NCI-H748 (cell line): Measurements from ENCODE around the gene RAI1.
"Not testable (repeated sequence)": the region's sequence is repeated elsewhere in the genome, so short reads cannot be mapped to it uniquely, and the experiment has no call there.

Source experiments
- DNase-seq: peaks from one replicate; lab custom pipeline; 2025; ENCODE audit not compliant: unreplicated experiment; lab: John Stamatoyannopoulos, UW

The RAI1 gene

DNA sequence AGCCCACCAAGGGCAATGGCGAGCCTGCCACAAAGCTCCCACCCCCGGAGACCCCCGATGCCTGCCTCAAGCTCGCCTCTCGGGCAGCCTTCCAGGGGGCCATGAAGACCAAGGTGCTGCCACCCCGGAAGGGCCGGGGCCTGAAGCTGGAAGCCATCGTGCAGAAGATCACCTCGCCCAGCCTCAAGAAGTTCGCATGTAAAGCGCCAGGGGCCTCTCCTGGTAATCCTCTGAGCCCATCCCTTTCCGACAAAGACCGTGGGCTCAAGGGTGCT lies 115.5 kb downstream of the RAI1 start:
- DNase-seq, result no peak

DNA sequence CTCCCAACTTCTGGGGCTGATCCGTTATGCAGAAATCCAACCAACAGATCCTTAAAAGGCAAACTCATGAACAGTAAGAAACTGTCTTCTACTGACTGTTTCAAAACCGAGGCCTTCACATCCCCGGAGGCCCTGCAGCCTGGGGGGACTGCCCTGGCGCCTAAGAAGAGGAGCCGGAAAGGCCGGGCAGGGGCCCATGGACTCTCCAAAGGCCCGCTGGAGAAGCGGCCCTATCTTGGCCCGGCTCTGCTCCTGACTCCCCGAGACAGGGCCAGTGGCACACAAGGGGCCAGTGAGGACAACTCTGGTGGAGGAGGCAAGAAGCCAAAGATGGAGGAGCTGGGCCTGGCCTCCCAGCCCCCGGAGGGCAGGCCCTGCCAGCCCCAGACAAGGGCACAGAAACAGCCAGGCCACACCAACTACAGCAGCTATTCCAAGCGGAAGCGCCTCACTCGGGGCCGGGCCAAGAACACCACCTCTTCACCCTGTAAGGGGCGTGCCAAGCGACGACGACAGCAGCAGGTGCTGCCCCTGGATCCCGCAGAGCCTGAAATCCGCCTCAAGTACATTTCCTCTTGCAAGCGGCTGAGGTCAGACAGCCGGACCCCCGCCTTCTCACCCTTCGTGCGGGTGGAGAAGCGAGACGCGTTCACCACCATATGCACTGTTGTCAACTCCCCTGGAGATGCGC lies 116.0 kb downstream of the RAI1 start:
- DNase-seq, result no peak

DNA sequence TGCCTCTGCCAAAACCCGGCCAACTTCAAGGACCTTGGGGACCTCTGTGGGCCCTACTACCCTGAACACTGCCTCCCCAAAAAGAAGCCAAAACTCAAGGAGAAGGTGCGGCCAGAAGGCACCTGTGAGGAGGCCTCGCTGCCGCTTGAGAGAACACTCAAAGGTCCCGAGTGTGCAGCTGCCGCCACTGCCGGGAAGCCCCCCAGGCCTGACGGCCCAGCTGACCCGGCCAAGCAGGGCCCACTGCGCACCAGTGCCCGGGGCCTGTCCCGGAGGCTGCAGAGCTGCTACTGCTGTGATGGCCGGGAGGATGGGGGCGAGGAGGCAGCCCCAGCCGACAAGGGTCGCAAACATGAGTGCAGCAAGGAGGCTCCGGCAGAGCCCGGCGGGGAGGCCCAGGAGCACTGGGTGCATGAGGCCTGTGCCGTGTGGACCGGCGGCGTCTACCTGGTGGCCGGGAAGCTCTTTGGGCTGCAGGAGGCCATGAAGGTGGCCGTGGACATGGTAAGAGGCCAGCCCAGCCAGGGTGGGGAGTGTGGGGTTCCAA lies 116.8 kb downstream of the RAI1 start:
- DNase-seq, result no peak

DNA sequence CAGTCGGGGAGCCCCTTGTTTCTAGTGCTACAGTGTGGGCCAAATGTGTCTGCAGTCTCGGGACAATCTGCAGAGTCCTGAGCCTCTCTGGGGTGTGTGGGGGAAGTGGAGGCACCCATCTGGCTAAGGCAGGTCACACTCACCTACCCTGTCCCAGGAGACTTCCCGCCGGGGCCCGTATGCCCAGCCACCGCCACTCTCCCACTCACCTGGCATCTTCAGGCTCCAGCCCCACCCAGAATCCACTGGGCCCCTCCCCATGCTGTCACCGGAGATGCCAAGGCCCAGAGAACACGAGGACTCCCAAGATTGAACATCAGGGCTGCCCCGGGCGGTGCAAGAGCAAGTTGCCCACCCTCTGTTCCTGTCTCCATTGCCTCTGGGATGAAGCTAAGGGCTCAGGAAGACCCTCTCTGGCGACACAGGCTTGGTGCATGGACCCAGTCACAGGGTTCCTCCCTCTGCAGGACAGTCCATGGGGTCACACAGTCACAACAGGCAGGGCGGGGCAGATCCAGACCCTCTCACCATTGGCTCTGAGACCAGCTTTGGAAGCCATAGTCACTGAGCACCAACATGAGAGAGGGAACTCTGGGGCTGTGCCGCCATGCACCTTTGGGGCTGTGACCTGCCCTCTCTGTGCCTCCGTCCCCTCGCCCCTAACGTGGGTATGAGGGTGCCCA lies 117.5 kb downstream of the RAI1 start:
- DNase-seq, result no peak

DNA sequence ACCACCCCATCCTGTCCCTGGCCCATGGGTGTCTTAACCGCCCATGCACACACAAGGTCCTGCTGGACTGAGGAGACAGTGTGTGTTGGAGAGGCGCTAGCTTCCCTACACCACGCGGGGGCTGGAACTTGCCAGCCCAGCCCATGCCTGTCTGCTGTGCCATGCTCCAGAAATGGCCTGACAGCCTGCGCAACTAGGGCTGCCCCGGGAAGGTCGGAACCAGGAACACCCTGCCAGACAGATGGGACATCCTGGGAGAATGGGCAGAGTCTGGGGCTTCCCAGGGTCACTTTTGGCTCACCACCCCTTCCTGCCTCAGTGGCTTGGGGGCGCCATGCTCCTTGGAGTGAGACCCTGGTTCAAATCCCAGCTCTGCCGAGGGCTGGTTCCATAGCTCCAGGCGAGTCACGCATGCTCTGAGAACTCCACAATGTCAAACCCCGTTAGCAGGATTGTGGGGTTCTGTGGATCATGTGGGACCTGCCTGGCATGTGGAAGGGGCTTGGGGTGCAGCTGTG lies 119.3 kb downstream of the RAI1 start:
- DNase-seq, result no peak

DNA sequence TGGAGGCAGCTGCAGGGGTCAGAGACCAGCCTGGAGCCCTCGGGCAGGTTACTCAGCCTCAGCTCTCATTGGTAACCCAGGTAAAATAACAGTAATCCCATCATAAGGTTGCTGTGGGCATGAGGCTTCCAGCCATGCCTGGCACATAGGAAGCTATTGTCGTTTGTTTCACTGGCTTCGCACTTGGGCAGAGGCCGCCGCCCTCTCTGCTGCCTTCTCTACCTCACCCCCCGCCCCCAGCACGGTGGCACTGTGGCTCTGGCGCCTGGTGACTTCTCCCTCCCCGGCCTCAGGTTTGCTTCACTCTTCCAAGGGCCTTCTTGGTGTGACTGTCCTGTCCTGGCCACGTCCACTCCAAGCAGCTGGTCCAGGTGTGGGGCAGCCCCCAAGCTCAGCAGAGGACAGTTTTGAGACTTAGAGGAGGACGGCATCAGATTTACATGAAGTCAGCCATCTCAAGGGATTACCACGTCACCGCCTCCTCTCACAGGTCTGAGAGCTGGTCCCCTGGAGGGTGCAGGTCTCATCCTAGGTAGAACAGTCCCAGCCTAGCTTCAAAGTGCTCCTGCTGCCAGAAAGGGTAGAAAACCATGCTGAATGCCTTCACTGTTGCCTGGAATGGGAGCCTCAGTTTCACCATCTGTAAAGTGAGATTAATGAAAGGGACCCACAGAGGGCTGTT lies 120.7 kb downstream of the RAI1 start:
- DNase-seq, result no peak

DNA sequence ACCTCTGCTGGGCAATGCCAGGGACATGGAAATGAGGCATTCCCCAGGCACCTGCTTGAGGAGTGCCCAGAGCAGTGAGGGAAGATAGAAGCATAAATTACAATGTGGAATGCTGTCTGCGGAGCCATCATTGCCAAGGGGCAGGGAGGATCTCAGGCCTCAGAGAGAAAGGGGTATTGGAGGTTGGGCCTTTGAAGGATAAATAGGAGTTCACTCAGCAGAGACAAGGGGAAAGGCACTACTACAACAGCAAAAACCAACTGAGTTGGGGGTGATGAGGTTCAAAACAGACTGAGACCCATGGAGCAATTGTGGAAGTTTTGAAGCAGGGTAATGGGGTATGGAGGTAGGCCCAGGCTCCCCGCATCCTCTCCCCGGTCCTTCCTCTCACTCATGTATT lies 122.7 kb downstream of the RAI1 start:
- DNase-seq, result no peak

DNA sequence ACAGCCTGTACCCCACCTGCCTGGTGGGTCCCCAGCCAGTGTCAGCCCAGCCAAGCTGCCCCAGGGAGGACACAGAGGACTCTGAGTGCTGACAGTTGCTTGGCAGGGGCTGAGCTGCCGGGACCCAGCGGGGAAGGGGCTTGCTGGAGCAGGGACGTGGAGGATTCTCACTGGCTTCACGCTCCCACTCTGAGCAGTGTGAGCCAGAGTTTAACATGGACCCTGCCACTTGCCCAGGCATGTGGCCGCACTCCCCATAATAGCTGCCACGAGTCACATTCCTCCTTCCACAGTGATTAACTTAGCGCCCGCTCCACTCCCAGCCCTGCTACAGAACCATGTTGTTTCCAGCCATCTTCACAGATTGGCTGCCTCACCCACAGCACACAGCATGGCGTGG lies 124.3 kb downstream of the RAI1 start:
- no peak for DNase-seq

DNA sequence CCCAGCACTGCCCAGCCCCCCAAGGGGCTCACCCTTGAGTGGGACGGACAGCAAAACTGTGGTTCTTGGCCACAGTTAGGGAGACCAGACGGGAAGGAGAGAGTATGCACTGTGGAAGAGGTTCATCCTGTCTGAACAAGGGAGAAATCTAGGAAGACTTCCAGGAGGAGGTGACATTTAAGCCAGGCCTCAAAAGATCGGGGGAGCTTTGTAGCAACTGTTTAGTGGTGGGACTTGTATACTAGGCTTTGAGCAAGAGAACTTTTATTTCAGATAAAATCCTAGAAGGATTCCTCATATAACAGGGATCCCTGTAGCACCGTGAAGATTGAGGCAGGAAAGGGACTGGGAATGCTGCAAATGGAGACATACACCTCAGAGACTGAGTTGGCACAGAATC lies 124.8 kb downstream of the RAI1 start:
- DNase-seq, result no peak

DNA sequence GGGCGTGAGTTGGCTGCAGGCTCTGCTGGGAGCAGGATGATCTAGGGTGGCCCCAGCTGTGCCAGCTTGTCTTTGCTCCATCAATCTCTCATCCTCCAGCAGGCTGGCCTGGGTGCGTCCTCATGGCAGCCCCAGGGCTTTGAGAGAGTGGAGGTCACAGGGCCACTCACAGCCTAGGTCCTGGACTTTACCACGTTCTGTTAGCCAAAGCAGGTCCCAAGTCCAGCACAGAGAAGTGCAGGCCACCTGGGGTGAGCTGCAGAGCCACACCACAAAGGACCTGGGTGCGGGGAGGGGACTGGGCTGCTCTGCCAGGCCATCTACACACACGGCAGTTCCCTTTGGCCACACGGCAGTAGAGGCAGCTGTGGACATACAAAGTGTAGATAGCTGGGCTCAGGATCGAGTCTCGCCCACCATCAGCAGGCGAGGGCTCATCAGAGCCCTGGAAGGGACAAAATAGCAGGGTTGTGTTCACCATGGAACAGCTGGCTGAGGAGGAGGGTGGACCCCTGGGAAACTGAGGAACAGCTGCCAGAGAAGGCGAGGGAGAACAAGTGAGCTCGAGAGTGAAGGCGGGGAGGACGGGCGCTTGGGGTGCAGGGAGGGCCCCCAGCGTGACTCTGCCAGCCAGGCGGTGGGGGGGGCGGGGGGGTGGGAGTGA lies 125.5 kb downstream of the RAI1 start:
- DNase-seq, result no peak

DNA sequence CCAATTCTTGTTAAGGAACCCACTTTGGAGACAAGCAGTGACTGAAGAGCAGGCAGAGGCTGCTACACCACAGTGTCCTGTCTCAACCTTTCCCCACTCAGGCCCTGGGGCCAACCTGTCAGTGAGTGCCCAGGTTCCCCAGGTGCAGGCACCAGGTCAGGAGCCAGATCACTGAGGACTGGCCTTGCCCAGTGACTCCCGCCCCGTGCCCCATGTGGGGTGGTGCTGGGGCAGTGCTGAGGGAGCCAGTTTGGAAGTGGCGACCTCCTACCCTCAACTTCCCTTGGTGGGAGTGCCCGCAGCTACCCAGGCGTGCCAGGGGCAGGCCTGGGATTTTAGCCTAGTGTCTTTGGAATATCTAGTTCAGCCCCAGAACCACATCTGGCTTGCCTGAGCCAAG lies 126.2 kb downstream of the RAI1 start:
- no peak for DNase-seq

DNA sequence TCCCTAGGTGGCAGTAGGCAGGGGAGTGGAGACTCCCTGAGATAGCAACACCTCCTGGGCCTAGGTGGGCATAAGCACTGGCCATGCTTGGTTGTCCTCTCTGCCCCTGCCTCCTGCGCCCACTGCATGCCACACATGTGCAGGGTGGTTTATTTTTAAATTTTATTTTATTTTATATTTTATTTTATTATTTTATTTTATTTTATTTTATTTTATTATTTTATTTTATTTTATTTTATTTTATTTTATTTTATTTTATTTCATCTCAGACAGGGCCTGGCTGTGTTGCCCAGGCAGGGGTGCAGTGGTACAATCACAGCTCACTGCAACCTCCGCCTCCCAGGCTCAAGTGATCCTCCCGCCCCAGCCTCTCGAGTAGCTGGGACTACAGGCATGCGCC lies 126.9 kb downstream of the RAI1 start:
- not testable (repeated sequence) for DNase-seq

DNA sequence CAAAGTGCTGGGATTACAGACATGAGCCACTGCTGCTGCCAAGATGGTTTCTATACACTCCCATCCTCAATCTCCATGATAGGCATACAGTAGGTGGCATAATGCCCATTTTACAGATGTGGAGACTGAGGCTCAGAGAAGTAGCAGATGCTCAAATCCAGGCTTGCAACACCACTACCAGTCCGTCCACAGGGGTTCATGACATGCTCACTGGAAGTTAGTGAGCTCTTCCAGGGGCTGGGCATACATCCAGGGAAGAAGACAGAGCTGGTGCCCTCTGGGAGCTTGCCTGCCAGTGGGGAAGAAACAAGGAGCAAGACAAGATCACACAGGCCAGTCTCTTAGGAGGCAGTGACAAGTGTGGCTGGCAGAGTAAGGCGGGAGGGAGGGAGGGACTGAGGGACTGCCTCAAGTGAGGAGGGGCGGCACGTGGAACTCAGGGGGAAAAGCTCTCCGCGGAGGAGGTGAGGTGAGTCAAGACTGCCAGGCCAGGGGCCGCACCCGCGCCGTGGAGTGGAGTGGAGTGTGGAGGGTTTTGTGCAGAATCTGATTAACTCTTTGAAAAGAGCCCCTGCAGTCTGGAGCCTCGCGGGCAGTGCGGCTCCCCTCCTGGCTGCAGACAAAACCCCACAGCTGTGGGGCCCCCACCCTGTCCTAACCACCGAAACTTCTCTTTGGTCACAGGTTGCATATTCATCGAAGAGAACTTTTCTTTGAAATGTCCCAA lies 127.6 kb downstream of the RAI1 start:
- no peak for DNase-seq

DNA sequence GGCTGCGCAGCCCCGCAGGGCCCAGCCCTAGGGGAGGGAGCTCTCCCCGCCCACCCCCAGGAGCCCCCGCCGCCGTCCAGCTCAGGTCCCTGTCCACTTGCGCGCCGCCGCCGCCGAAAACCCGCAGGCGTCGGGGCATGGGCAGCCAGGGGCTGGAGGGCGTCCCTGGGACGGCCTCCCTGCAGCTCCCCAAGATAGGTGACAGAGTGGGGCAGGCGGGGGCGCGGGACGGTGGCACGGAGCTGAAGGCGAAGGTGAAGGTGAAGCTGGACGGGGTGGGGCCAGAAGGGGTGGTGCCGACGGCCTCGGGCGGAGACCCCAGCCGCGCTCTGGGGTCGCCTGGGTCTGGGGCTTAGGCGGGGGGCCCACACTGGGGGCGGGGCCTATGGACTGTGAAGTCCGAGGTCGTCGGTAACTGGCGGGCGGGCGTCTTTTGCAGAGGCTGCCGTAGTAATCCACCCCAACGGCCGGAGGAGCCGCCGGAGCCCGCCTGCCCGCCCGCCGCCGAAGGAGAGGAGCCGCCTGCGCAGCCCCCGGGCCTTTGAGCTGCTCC lies 128.3 kb downstream of the RAI1 start:
- DNase-seq, result no peak

DNA sequence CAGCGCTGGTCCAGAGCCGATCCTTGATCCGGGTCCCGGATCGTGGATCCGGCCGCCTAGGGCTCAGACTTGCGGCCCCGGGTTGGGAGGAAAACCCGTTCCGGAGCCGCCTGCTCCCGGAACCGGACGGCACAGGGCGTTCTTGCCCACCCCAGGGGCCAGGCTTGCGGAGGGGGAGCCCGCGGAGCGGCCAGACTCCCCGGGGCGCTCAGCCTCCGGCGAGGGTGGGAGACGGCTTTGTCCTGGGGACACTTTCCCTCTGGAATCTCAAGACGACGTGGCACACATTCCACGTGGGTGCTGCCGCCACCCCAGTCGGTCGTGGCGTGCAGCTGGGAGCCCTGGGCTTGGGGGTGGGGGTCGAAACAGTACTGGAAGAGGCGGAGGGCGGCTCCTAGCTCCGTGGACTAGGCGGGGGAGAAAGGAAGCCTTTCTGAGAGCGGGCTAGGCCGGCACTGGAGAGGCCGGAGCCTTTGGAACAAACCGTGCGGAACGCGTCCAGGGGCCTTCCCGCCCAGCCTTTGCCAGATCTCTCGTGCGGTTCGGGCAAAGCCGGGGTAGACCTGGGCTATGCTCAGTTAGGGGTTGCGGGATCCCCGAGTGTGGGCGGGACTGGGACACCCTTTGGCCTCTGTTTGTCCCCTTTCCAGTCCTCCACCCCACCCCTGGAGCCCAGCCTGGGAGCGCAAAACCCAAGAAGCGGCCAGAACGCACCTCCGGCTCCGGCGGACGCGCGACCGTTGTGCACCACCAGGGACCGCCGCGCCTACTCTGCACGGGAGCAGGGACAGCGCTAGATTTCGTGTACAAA lies 129.0 kb downstream of the RAI1 start:
- DNase-seq, result no peak

DNA sequence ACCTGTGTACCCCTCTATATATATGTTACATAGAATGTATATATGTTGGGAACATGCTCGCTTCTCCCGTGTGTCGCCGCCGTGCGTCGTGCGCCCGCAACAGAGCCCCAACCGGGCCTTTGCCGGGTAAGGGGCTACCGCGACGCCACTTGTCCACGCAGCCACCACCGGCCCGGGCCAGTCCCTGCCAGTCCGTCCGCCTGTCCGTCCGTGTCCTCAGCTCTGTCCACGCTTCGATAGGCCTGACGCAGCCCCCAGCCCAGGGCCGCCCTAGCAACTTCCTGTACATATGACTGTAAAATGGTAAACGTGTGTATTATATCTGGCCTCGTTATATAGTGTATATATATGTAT lies 129.6 kb downstream of the RAI1 start:
- DNase-seq, result no peak

DNA sequence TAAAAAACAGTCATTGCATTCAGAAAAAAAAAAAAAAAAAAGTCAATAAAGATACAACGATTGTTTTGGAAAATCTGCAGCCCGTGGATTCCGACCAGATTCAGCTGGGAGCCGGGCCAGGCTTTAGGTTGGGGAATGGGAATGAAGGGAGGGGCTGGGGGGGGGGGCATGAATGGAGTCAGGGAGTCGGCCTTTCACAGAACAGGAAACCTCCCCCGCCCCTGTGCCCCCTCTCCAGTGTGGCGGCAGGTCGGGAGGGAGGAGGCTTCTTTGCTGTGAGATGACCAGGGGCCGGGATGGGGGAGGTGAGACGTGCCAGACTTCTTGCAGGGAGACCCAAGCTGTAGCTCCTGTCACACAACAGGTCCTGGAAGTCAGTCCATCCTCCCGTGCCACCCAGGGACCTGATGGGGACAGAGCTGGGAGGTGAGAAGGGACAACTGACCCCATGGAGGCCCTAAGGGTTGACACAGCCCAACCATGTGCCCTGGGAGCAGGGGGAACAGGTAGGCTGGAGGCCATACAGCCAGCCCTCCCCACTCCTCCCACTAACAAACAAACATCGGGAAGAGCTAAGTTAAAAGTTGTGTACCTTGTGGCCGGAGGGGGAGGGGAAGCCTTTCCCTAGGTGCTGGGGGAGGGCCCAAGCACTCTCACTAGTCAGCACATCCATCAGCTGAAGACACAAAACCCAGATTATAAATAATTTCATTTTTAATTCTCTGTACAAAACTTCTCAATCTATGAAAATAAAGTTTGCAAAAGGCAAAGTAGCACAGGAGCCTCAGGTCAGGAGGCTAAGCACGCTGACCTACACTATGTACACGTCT lies 130.3 kb downstream of the RAI1 start:
- no peak for DNase-seq

DNA sequence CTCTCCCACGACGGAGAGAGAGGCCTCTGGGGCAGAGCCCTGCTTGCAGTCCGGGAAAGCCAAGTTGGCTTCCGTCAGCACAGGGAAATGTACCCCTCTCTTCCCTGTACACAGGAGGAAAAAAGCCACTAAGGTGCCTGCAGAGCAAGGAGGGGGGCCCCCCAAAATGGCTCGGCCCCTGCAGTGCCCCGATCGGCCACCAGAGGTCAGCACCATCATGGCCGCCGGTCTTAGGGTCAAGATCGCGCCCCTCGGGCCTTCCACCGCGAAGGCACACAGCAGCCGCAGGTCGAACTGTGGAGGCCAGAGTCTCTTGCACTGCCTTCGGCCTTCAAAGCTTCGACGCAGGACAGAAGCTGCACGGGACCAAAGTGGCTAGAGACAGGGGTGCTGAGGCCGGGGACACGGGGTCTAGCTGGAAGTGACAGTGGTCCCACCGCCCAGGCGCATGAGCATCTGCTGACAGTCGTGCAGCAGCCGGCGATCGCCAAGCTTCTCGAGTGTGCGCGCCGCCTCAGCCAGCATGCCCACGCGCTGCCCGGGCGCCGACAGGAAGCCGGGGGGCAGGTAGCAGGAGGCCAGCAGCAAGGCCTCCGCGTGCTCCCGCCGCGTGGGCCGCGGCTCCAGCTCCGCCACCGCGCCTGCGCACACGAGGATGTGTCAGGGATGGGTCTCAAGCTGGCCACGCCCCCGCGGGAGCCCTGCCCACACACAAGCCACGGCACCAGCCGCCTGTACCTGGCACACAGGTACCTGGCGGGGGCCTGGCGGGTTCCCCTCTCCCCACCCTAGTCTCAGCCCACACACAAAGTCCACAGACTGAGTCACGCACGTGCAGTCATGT lies 131.2 kb downstream of the RAI1 start:
- DNase-seq, result peak; percentile 56
